Placental epithelial cell (primary cell): ENCODE data around the gene ZDHHC9. TPM values are rescaled to one million over a fixed set of nuclear protein-coding genes. Genes with fewer than 3 reads are reported as not detected.

Experiments used
- small RNA-seq: library from RNA; depleted of rRNA; stranded (forward); fragments of <200 nt; gene quantifications from one replicate; pipeline ENCODE3, GENCODE V24; 2012
- total RNA-seq: library from RNA; depleted of rRNA; stranded (reverse); fragments of >200 nt; gene quantifications from 2 replicates; pipeline ENCODE4 v1.2.3, GENCODE V29; 2012

Gene ZDHHC9
- 20.4 and 34.1 TPM in 2 replicates for total RNA-seq

DNA sequence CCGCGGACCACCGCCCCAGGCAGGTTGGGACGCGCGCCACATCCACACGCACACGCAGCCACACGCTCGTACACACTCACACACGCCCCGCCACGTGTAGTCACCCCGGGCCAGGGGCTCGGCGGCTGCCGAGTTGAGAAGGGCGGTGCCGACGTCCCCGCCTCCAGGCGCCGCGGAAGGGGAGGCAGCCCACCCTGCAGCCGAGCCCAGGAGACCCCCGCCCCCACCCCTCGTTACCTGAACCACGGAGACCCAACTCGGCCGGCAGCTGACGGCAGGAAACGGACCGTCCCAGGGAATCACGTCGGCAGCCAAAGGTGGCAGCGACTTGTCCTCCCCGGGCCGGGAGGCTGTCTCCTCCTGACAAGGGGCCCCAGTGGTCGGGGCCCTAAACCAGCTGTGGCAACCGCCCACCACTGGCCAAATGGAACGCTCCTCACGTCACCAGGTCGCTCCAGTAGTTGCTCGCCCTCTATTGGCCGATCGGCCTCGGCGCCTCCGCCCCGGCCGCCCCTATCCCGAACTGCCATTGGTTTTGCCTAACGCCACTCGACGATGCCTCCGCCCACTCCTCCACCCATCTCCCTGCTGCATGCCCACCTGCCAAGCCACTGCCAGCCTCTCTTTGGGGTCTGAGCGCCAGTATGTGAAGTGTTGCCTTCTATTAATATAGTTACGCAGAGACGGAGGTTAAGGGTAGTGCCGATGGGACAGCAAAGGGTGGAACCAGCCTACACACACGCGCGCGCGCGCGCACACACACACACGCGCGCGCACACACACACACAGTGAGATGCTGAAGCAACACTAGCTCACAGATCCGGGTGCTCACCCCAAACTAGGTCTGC lies at the start of gene ZDHHC9:
Gene ZDHHC9 (minus strand): TSS at position 428 of the 848 bp plus-strand sequence. CDS start 1,941 bp downstream, outside the sequence.

DNA sequence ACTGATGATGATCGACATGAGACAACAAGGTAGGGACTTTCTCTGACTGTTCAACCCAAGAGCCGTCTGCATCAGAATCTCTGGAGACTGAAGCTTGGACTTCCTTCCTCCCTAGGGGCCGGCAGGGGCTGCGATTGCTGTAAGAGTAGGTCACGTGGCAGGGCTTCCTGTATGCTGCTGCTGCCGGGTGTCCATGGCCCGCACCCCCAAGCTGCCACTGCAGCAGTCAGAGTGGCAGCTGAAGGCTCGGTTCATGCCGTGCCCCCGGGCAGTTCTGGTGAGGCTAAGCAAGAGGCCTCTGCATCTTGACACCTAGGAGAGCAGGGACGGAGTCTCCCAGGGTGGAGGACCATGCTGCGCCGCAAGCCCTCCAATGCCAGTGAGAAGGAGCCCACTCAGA lies 63.9 kb downstream of the ZDHHC9 start, which contains the start of gene SASH3:
Gene SASH3 (plus strand): TSS at position 203 of the 400 bp plus-strand sequence. CDS start 149 bp downstream, at position 352.

Small RNAs within 50 kb of the gene (small RNA-seq; reads per million reads assigned to genes)
- gene RF00017 = not detected

Other genes starting within 250 kb of the ZDHHC9 start
- gene APLN, start 188.9 kb downstream of the ZDHHC9 start, total RNA-seq = 0.11 TPM in 1 of 2 replicates, not detected in the other
- gene XPNPEP2, start 104.9 kb downstream of the ZDHHC9 start, total RNA-seq = 0.43 and 5.1 TPM in 2 replicates
- not detected in 2 replicates for gene SASH3, start 63.9 kb downstream of the ZDHHC9 start, total RNA-seq
- gene UTP14A, start 62.3 kb upstream of the ZDHHC9 start, total RNA-seq = 14.0 and 21.6 TPM in 2 replicates
- 0.65 and 4.7 TPM in 2 replicates for gene BCORL1, start 138.7 kb upstream of the ZDHHC9 start, total RNA-seq